ENCODE data around the gene SCGB1D4.

The SCGB1D4 gene

DNA sequence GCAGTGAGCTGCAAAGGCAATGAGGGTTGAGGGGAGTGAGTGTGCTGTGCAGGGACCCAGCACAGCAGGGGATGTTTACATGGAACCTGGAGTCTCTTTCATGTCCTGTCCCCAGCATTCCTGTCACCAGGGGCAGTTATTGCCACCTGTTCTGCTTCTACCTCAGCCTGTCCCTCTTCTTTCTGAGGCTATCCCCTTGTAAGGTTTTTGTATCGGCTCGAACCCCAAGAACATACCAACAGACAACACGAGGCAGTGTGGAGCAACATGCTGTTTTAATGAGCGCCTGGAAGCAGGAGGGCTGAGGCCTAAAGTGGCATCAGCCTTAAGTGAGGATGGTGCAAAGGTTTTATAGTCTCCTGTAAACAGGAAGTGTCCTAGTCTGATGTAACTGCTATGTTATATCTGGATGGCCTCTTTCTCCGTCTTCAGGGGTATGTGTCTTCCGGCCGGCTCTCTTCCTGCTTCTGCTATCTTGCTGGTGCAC, 25.0 kb downstream of the SCGB1D4 start:
- peak; percentile 7 for DNase-seq (ENCODE audit: low read depth)

- no peak for DNase-seq (ENCODE audit: low read depth)
Measured at GRCh38 chr11:62273284-62273683, 25.6 kb downstream of the SCGB1D4 start.

DNA sequence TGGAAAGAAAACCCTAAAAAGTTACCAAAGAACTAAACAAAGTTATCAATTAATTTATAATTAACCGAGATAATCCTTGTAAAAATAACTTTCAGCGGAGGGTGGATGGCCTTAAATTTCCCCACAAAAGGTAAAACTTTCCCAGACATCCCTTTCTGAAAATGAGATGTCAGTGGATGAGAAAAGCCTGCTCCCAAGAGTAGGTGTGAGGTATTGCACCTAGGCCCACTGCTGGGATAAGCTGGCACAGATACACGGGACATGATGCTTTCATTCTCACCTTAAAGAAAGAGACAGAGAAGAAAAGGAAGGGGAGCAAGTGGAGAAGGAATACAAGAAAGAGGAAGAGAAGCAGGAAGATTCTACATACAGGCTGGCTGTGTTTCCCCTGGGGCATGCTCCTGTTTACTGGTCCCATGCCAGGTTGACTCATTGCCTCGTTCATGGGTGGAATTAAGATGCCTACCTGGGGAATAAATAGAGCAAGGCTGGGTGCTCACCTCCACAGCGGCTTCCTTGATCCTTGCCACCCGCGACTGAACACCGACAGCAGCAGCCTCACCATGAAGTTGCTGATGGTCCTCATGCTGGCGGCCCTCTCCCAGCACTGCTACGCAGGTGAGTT, 29.1 kb downstream of the SCGB1D4 start, which contains the start of gene SCGB2A2:
SCGB2A2 (plus strand) TSS at position 505 of the 625 bp plus-strand sequence; CDS start at position 564, 59 bp downstream.
- no peak for DNase-seq (ENCODE audit: low read depth)

- no peak for DNase-seq (ENCODE audit: low read depth)
Measured at GRCh38 chr11:62267576-62267975, 31.3 kb downstream of the SCGB1D4 start.

GRCh38 chr11:62267050-62267449, 31.8 kb downstream of the SCGB1D4 start:
- DNase-seq (ENCODE audit: low read depth): no peak

GRCh38 chr11:62266558-62266957, 32.3 kb downstream of the SCGB1D4 start:
- no peak for DNase-seq (ENCODE audit: low read depth)

DNA sequence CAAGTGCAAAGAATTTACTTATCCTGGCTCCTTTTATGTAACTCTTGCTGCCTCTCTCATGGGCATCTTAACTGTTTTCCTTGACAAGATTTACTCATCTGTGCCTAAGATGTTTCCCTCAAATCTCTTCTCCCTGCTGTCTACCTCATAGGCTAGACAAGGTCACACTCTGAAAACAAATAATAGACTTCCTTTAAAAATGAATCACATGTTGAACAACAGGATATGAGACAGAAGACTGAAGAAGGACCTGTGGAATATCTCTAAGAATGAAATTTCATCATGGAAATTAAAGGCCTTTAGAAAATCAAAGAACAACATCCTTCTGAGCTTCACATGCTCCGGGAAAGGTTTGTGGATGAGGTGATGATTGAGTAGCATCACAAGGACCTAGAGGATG, 34.9 kb downstream of the SCGB1D4 start:
- DNase-seq (ENCODE audit: low read depth): no peak

- no peak for DNase-seq (ENCODE audit: low read depth)
Measured at GRCh38 chr11:62260261-62260953, 38.5 kb downstream of the SCGB1D4 start.

DNA sequence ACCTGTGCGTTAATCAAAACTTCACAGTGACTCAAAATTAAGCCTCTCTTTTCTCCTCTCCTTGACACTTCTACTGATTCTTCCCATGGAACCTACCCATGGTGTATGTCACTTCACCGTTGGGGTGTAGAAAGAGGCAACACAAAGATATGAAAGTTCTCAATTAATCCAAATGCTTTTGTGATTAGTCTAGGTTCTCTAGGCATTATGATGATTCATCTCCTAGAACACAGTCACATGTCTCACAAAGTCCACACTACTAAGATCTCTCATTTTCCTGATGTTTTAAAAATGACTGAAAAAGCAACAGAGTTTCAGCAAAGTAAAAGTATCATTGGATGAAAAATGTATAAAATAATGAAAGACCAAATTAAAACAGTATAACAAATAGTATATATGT, 42.6 kb downstream of the SCGB1D4 start:
- no peak for DNase-seq (ENCODE audit: low read depth)

DNA sequence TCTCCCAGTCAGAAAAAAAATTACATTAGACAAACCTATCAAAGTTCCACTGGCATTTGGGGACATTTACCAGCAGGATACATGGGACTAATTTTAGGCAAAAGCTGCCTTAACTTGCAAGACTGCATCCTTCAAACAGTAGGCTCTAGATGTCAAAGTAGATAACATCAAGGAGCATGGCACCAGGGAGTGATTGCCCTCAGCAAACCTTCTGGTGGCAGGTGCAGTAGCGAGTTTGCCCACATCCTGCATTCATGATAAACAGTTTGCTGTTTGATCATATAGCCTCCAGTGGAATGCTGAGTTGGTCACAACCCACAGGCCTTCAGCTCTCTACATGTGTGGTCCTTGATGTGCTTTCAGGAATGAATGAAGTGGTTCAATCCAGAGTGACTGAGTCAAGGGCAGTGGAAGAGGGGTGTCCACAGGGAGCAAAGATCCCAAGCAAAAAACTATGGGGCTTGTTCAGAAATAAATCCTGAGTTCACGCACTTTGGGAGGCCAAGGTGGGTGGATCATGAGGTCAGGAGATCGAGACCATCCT, 44.8 kb downstream of the SCGB1D4 start:
- DNase-seq (ENCODE audit: low read depth): no peak

- no peak for DNase-seq (ENCODE audit: low read depth)
Measured at GRCh38 chr11:62251698-62252097, 47.2 kb downstream of the SCGB1D4 start.
